HK-2 (cell line): Measurements from ENCODE around the gene OR10G7.
"Not testable (repeated sequence)": the region's sequence is repeated elsewhere in the genome, so short reads cannot be mapped to it uniquely, and the experiment has no call there.

Experiments
- DNase-seq: peaks from one replicate; pipeline ENCODE4 v3.0.0-alpha.2; 2018; ENCODE audit not compliant: unreplicated experiment

The OR10G7 gene

DNA sequence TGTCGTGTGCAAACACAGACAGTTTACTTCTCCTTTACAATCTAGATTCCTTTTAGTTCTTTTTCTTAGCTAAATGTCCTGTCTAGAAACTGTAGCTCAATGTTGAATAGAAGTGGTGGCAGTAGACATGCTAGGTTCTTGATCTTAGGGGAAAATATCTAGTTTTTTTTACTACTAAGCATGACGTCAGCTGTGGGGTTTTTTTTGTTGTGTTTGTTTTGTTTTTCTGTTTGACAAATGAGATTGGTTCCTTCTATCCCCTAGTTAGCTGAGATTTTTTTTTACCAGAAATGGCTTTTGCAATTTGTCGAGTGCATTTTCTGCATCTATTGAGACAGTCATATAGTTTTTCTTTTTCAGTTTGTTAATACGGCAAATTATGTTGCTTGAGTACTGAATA lies 2.3 kb upstream of the OR10G7 start:
- no peak for DNase-seq

DNA sequence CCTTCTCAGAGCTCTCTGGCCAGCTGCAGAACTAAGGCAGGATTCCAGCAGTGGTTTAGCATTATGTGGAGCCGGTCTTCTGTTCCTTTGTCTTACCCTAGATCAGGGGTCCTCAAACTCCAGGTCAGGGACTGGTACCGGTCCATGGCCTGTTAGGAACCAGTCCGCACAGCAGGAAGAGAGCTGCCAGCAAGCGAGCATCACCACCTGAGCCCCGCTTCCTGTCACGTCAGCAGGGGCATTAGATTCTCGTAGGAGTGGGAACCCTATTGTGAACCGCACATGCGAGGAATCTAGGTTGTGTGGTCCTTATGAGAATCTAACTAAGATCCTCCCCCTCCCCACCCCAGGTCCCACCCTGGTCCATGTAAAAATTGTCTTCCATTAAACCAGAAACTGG lies 1.6 kb downstream of the OR10G7 start:
- no peak for DNase-seq

DNA sequence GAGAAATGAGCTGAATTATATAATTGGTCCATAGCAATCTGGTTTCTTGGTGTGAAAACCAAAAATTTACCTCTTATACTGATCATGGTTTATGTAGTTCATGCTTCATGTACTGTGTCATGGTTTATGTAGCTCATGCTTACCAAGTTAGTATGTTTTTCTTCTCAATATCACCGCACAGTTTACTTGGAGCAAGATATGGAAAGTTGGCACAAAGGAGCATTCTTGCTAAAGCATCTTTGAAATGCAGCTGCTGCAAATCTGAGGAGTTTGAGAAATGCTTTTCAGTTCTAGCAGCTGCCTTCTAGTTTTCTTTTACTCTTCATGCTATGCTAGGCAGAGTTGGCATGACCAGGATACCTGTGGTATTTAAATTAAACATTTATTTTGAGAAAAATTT lies 4.5 kb downstream of the OR10G7 start:
- no peak for DNase-seq

DNA sequence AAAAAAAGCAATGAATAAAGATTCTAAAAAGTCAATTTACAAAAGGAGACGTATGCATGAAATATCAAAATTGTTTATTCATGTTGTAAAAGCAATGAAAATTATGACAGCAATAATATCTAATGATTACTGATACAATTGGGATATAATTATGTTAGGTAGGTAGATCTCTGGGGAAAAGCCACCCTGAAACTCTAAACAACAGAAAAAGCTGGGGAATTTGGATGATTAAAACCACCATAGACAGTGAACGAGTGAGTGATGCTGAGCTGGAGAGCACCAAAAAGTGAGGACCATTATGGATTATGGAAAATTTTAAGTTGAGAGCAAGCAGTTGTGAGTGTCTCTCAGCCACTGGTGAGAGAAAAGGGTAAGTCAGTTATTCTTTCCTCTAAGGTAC lies 14.6 kb downstream of the OR10G7 start, which contains the start of gene OR10G8:
TSS of gene OR10G8 (plus strand) at position 301 of the 400 bp plus-strand sequence. CDS start 2,825 bp downstream, outside the sequence.
- DNase-seq = no peak

DNA sequence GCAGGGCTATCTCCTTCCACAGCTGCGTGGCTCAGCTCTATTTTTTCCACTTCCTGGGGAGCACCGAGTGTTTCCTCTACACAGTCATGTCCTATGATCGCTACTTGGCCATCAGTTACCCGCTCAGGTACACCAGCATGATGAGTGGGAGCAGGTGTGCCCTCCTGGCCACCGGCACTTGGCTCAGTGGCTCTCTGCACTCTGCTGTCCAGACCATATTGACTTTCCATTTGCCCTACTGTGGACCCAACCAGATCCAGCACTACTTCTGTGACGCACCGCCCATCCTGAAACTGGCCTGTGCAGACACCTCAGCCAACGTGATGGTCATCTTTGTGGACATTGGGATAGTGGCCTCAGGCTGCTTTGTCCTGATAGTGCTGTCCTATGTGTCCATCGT lies 25.3 kb downstream of the OR10G7 start:
- DNase-seq = not testable (repeated sequence)

DNA sequence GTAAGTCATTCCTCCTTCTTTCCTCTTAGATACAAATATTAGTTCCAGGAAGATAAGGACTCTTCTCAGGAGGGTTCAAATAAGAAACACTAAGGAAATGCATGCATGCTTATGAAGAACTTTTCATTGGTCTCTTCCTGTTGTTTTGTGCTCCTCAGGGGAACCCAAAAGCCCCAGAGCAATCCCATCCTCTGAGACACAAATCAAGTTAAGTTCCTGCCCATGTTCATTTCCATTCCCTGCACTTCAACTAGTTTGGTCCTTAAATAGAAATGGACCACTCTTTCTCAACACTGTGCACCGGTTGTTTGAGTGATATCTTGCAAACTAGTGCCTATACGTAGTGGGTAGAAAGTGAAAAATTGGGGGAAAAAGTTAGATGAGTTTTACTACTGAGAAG lies 28.4 kb downstream of the OR10G7 start, which contains the start of gene OR10G4:
TSS of gene OR10G4 (plus strand) at position 301 of the 400 bp plus-strand sequence. CDS start 2,578 bp downstream, outside the sequence.
- DNase-seq = no peak

DNA sequence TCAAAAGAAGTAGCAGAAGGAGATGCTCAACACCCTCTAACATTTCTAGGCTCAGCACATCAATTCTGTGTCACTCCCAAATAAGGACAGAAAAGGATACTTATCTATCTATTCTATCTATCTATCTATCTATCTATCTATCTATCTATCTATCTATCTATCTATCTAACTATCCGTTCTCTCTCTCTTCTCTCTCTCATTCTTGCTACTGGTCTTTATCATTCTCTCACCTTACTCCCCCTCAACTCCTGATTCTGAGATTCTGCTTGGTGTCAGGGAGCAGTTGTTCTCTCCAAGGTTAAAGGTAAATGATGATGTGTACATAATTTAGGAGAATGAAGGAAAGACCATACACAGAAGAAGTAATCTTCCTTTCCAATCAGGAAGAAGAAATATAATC lies 46.0 kb downstream of the OR10G7 start, which contains the start of gene OR10G6:
TSS of gene OR10G6 (minus strand) at position 43 of the 400 bp plus-strand sequence. CDS start at position 43, 0 bp downstream.
- no peak for DNase-seq
